NCI-H2107 treated with DMSO at 0.1 percent for 48 hours (cell line): Measurements from ENCODE around the gene ATF7.
"Not testable (repeated sequence)": the region's sequence is repeated elsewhere in the genome, so short reads cannot be mapped to it uniquely, and the experiment has no call there.

ENCODE experiments used
- DNase-seq: peaks from one replicate; lab custom pipeline; 2025; ENCODE audit not compliant: unreplicated experiment; lab: John Stamatoyannopoulos, UW

ATF7 gene

DNA sequence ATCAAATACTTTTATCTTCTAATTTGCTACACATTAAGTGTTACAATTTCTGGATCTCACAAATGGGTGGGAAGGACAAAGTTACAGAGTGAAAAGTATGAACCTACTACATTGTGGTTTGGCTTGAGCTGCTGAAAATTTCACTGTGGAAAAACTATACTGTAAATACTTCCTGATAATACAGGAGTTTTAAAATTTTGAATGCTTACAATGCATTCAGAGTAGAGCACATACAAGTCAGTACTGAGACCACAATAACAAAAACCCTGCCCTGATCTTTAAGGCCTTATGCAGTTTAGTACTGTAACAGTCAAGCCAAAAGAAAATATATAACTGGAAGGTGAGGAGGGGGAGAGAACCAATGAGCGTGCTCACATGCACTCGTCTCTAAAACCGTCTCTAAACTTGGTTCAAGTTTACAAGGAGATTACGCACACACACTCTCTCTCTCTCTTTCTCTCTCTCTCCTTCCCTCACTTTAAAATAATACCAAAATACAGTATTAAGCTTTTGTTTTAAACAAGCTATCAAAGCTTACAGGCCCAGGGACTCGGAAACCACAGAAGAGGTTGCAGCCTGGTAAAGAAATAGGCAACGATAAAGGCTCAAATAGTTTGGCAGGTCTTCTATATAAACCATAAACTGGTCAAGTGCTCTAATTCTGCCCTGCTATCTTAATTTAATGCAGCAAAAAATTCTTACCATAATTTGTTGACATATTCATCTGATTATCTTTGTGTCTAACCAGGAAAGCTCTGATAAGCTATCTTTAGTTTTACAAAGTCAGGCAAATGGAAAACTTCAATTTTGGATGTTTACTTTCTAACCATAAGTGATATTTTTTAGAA is 58.0 kb downstream of the ATF7 start:
- DNase-seq = no peak

DNA sequence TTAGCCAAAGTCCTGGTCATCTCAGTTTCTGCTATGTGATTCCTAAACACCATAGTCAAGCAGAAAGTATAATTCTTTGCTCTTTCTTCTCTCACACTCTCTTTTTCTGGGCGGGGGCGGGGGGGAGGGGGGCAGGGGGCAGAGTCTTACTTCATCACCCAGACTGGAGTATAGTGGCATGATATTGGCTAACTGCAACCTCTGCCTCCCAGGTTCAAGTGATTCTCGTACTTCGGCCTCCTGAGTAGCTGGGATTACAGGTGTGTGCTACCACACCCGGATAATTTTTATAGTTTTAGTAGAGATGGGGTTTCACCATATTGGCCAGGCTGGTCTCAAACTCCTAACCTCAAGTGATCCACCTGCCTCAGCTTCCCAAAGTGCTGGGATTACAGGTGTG is 60.8 kb downstream of the ATF7 start:
- DNase-seq = not testable (repeated sequence)

DNA sequence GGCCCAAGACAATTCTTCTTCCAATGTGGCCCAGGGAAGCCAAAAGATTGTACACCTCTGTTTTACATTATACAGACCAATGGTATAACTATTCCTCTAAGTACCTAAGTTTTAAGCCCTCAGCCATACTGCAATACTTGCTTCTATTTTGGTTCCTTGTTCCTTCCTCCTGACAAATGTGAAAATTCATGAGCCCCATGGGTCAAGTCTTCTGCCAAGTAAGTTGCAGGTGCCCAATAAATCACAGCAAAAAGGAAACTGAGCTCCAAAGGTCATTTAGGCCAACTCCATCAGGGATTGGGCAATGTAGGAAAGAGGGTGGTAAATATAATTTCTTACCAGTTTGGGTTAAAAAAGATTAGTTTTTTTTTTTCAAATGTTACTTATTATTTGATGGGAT is 61.2 kb downstream of the ATF7 start:
- no peak for DNase-seq

DNA sequence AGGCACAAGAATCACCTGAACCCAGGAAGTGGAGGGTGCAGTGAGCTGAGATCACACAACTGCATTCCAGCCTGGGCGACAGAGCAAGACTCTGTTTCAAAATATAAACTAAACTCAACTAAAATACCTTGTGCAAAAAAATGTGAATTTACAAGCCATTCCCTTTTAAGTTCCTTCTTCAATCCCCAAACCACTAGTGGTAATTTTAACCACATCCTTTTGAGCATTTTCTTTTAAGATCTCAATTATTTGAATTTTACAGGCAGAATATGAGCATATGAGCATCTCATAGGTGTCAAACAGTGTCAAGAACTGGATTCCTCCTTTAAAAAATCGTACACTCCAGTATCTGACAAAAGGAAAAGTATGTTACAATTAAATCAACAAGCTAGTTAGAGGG is 61.9 kb downstream of the ATF7 start:
- no peak for DNase-seq

DNA sequence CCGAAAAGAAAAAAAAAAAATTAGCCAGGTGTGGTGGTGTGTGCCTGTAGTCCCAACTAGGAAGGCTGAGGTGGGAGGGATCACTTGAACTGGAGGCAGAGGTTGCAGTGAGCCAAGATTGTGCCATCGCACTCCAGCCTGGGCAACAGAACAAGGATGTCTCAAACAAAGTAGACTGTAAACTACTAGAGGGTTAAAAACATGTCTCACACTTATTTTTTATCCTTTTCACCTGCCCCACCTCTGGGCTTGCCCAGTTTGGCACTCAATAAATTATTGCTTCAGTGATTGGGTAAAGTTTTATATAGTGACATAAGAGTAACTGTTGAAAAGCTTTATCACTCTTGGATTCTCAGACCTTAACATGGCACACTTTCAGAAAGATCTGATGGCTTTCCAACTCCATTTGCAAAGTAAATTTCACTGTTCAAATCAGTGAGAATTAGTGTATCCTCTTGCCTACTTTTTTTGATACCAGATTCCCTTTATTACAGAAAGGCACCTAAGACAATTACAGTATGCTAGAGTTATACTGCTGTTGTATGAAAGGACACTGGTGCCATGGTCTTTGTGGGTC is 62.6 kb downstream of the ATF7 start:
- no peak for DNase-seq

DNA sequence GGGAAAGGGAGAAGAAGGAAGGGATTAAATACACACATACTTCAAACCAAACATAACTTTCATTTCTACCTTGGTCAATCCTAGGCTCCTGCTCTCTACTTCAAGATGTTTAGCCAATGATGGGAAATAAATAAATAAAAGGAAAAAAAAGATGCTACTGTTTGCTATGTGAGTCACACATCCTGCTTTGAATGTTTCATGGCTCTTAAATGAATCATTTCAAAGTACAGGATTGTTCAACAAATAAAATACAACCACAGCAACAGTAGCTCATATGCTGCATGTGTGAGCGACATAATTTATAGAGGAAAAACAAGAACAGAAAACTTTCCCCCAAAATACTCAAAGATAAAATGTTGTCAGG is 64.6 kb downstream of the ATF7 start:
- DNase-seq = no peak

DNA sequence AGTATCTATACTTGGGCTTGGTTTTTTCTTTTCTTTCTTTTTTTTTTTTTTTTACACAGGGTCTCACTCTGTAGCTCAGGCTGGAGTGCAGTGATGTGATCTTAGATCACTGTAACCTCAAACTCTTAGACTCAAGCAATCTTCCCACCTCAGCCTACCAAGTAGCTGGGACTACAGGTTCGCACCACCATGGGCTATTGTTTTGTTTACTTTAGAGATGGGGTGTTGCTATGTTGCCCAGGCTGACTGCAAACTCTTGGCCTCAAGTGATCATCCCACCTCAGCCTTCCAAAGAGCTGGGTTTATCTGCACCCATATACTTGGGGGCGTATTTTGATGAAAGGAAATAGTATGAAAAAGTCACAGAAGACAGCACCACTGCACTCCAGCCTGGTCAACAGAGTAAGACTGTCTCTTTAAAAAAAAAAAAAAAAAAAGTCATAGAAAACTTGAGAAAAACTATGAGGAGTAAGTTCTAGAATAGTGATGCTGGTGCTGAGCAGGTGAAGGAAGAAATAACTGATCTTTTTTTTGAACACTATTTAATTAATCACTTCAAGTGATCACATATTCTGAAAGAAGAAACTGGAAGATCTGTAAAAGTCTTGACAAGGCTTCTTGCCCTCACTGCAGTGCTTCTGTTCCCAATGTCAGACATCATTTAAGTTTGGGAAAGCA is 65.1 kb downstream of the ATF7 start:
- no peak for DNase-seq

DNA sequence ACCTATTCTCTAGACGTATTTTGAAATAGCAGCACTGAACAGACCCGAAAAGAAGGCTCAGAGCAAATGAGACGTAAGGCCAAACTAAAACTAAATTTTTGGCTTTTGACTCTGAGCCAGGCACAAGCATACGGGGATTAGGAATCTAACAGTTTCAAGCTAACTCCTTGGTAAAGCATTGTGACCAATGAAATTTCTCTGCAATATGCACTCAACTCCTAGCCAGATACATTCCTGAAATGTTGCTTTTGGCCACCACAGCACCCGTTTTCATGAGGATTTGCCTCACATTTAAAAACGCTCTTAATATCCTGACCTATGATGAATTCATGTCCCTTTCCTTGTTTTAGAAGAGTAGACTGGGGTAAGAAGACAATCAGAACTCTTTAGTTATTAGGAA is 65.8 kb downstream of the ATF7 start:
- DNase-seq = no peak

DNA sequence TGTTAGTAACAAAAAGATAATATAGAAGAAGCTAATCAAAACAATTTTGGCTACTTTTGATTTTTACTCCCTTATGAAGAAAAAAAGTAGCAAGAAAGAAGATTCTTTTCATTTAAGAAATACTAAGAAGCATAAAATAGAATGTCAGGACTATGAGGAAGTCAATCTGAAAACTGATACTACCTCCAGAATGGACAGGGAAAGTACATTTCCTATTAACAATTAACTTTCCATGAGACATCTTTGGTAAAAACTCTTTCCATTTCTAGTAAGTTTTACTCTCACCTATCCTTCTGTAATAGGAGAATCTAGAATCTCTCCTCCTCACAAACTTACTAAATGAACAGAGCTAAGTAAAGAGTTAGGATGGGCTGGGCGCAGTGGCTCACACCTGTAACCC is 67.6 kb downstream of the ATF7 start:
- no peak for DNase-seq

DNA sequence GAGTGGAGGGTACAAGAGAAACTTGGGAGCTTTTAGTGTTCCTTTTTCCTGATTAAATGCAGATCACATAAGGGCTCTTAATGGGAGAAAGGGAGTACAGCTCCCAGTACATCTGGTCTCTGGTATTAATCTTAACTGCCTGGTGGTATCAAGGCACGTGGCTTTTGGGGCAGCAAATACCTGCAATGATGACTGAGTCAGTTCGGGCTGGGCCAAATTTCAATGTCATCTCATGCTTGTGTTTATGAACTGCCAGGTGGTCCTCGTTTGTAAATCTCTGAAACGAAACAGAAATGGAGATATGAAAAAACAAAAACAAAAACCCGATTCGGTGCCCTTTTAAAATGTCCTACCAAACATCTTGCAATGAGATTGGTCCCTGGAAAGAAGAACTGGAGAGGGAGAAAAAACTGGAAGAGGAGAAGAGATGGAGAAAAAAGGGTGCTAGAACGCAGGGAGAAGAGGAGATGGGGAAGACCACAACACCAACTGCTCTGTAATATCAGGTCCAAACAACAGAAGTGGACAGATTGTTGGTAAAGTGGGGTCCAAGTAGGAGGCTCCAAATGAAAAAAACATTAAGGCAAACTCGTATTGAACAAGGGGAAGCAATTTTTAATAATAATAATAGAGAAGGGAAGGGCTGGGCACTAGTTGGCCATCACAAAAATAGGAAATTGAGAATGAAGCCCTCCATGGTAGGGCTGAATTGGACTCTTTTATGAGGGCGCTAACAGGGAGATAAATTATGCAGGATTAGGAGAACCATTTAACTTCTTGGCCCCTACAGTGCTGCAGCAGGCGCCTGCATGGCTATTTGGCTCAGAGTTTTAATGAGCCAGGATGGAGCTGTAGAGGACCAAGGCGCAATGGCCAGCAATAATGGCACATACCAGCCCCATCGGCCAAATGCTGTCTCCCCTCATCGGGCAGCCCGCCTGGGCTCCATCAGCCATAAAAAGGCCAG is 73.5 kb downstream of the ATF7 start:
- DNase-seq = no peak

DNA sequence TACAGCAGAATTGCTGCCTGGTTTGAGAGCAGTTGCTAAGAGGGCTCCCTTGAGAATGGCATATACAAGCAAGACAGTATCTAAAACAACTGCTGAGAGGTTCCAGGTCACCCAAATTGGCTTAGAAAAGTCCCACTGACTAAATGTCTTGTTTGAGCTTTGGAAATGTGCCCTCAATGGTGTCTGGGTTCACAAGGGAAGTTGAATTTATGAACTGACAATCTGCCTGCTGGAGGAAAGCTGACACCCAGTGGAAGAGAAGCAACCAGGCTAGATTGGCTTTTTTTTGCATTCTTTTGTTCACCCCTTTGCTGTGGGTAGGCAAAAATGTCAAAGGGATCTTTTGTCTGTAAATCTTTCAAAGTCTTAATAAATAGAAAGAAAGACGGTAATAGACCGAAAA is 74.3 kb downstream of the ATF7 start:
- peak; percentile 70 for DNase-seq

DNA sequence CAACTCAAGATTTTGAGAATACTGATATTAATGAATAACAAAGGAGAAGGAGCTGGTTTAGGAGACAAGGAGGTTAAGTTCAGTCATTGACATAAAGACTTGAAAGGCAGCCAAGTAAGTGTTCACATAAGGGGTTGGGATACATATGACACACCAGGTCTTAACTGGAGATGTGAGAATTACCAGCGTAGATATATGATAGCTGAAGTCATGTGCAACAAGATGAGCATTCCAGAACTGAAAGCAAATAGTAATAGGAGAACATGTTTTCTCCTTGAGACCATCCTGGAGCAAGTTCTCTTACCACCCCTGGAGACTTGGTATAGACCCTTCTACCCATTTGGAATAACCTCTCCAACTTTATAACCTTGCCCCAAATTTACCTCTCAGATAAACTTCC is 75.6 kb downstream of the ATF7 start:
- no peak for DNase-seq

DNA sequence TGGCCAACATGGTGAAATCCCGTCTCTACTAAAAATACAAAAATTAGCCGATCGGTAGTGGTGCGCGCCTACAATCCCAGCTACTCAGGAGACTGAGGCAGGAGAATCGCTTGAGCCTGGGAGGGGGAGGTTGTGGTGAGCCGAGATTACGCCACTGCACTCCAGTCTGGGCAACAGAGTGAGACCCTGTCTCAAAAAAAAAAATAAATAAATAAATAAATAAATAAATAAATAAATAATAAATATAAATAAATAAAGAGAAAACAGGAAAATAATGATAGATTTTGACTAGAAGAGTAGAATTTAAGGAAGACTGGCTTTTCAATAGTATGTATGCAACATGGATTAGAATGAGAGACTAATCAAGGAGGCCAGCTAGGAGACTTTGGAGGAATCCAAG is 76.1 kb downstream of the ATF7 start:
- DNase-seq = not testable (repeated sequence)

DNA sequence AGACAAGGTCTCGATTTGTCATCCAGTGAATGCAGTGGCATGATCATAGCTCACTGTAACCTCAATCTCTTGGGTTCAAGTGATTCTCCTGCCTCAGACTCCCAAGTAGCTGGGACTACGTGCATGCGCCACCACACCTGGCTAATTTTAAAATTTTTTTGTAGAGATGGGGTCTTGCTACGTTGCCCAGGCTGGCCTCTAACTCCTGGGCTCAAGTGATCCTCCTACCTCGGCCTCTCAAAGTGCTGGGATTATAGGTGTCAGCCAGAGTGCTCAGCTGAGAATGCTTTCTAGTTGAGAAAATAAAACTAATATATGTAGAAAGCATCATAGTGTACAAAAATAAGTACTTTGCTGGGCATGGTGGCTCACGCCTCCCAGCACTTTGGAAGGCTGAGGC is 77.8 kb downstream of the ATF7 start:
- DNase-seq = not testable (repeated sequence)

DNA sequence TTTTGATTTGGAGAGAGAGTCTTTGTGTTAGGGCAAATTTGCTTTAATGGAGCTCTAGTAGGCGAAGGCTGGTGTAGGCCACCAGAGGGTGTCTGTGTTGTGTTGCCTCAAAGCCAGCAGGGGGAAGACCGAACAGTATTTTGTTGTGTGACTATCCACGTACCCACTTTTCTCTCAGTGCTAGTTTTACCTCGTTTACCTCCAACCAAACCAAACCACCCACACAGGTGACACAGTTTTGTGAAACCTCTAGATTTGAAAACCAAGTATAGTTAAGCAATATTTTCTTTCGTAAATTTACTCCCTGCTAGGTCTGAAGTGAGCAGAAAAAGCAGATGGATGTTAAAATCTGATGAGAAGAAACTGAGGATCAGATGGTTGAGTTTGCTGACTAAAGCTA is 82.6 kb downstream of the ATF7 start:
- peak; percentile 62 for DNase-seq

DNA sequence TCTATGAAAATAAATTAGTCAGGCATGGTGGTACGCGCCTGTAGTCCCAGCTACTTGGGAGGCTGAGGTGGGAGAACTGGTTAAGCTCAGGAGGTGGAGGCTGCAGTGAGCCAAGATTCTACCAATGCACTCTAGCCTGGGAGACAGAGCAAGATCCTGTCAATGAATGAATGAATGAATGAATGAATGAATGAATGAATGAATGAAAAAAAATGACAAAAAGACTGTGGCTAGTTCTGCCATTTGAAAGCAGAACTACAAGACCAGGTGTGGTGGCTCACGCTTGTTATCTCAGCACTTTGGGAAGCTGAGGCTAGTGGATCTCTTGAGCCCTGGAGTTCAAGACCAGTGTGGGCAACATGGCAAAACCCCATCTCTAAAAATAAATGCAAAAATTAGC is 86.7 kb downstream of the ATF7 start:
- DNase-seq = no peak

DNA sequence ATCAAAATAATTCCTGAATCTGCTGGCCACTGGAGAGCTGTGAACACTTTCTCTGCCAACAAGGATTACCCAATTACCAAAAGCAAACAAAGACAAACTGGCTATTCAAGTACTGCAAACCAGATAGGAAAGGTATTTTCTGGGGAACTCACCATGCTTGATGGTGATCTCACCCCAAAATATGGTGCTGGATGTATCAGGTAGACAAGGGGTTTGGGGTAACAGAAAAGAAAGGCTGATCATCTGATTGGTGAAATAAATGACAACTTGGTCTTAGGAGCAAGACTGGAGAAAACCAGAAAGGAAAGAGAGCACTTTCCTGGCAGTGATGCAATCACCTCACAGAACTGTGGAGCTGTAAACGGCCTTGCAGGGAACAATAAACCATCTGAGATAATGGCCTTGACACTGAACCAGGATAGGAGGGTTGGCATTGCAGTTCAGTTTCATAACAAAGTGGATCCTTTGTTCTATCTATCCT is 87.9 kb downstream of the ATF7 start:
- DNase-seq = peak; percentile 83

DNA sequence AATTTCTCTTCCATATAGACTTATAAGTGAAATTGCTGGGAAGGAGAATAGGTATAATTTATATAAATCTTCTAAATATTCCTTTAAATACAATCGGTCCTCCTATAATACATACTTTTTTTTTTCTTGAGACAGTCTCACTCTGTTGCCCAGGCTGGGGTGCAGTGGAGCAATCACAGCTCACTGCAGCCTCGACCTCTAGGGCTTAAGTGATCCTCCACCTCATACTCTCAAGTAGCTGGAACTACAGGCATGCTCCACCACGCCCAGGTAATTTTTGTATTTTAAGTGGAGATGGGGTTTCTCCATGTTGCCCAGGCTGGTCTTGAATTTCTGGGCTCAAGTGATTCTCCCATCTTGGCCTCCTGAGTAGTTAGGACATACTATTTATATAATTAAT is 89.2 kb downstream of the ATF7 start:
- DNase-seq = no peak

DNA sequence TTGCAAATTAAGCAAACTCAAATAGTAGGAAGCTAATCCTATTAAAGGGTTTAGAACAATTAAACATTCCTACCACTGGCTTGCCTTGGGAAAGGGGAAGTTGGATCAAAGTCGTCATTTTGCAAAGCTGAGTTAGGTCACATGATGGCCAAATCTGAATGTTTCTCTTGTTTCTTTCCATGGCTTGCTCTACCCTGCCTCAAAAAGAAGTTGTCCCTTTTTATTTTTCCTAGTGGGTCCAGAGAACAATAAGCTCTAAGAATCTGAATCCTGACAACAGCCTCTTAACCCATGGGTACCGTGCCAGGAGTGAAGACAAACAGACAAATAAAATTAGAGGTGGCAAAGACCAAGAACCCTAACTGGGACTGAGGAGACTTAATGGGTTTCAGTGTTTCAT is 92.7 kb downstream of the ATF7 start:
- no peak for DNase-seq

DNA sequence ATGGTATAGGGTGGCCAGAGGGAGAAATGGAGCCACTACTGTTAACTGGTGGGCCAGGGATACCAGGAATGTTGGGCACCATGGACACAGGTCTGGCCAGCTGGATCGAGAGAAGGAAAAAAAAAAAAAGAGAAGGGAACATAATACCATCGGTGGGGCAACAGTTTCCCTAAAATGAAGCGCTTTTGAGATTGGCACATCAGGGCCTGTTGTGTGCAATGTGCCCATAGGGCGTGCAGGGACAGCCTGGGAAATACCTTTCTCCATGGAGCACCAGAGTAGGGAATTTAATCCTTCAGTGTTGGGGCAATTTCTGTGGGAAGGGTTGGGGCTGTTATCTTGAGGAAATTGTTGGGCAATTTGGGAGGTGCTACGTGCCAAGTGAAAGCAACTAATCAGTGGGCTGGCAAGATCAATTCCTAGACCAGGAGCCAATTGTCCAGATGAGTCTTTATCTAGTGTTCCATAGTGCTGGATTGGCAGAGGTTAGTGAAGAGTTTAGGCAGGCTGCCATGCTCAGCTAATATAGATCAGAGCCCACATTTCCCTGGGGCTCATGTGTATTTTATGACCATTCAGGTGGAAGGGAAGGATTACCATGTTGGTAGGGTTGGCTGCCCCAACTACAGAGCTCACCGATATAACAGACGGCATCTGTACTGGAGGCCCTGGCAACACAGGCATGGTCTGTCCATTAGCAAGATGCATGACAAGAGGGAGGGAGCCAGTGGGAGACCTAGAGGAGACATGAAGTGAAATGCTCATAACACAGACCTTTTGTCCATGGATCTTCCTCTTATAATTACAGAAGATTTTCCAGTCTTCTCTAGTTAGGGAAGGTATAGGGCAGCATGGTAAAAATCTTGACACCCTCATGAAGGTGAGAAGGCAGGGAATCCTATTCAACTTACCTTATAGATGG is 93.4 kb downstream of the ATF7 start:
- DNase-seq = no peak
